Measurements from ENCODE around the gene ACSL3.

Gene ACSL3

DNA sequence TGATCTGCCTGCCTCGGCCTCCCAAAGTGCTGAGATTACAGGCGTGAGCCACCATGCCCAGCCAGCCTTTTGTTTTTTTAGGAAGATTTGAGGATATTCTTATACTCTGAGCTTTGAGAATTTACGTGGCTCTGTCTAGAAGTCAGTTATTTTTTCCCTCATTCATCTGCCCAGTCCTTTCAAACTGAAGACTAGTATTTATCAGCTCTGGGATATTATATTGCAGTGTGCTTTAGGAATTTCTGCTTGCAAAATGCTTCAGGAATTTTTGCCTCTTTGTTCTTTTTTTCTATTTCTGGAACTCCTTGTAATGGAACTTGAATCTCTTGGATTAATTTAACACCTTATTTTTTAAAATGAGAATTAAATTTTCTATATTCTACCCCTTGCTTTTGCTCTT is 22.6 kb downstream of the ACSL3 start:
- no peak for DNase-seq

DNA sequence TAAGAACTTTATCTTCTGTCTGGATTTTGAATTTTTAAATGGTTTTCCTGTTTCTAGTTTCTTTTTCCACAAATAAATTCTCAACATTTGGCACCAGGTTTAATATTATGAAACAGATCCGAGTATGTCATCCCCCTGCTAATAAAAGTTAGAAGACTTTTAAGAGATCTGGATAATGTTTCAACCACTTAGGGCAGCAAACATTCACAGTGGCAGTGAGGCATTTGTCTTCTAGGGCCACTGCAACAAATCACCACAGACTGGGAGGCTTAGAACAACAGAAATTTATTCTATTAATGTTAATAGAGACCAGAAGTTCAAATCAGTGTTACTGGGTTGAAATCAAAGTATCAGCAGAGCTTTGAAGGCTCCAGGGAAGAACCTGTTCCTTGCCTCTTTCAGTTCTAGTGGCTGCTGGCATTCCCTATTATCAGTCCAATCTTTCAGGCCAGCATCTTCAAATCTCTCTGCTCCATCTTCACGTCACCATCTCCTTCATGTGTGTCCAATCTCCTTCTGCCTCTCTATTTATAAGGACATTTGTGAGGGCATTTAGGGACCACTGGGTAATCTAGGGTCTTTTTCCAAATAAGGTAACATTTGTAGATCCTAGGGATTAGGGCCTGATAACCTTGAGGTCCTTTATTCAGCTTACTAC is 23.4 kb downstream of the ACSL3 start:
- no peak for DNase-seq

DNA sequence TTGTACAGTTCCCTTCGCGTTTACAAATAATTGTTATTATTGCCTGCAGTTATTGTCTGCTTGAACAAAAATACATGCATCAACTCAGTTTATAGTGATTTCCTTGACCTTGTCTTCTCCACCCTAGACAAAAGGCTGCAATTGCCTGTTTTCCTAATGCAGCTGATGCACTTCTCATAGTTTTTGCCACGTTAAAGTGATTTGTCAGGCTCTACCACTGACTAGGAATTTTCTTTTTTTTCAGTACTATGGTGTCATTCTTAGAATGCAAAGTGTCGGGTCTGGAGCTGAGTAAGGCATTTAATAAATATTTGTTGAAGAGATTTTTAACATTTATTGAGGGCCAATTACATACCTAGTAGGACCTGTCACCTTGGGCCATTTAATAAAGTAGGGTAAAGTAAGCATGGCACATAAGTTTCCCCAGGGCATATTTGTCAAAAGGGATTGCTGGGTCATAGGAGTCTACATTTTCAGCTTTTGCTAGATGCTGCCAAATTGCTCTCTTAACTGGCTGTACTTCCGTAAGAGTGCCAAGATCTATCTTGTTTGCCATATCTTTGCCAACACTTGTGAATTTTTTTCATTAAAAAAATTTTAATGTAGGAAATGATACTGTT is 24.1 kb downstream of the ACSL3 start:
- no peak for DNase-seq

DNA sequence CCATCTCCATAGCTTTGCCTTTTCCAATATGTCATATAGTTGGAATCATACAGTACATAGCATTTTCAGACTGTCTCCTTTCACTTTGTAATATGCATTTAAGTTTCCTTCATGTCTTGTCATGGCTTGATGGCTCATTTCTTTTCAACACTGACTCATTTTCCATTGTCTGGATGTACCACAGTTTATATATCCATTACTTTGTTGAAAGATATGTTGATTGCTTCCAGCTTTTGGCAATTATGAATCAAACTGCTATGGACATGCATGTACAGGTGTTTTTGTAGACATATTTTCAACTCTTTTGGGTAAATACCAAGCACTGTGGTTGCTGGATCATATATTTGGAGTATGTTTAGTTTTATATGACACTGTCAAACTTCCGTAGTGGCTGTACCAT is 26.3 kb downstream of the ACSL3 start:
- DNase-seq: no peak

DNA sequence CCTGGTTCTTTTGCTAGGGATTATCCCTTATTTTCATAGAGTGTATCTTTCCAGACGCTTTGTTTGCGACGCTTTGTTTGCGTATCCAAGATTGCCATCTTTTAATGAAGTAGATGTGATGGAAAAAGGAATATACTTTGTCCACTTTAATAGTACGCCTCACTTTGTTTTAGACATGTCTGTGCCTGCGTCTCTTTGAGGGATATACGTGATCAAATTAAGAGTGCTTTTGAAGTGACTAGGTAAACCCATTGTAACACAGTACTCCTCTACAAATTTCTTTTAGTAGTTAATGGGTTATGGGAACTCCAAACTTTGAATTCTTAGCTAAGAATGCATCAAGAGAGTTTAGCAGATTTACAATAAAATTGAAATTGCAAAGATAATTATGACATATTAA is 27.9 kb downstream of the ACSL3 start:
- DNase-seq: no peak

DNA sequence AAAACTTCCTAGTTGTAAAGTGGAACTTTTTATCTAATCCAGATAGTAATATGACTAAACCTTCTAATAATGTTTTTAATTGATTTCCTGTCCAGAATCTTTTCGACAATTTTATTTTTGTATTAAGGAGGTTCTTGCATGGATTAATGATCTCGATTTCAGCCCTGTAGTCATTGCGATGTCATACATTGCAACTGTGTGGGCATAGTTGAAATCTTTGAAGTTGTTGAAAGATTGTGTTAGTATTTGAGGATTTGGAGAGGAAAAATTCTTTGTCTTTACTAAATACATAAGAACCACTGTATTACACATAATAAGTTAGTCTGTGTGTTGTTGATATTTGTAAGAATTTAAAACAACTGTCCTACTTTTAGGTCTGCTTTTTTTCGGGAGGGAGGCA is 31.1 kb downstream of the ACSL3 start:
- DNase-seq: no peak

DNA sequence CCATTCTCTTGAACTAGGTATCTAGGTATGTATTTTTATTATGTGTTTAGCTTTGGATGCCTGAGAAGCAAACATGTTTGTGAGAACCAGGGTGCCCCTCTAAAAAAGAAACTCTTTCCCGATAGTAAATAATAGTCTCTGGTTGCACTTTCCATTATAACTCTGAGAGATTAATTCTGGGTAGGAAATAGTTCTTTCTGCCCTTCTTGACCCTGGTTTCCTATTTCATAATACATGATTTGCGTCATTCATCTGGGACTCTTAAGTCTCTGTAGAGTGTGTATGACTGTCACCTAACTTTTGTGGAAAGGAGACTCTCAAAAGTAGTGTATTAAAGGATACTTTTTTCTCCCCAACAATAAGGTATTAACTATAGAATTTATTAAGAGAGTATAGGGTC is 31.5 kb downstream of the ACSL3 start:
- DNase-seq: no peak

DNA sequence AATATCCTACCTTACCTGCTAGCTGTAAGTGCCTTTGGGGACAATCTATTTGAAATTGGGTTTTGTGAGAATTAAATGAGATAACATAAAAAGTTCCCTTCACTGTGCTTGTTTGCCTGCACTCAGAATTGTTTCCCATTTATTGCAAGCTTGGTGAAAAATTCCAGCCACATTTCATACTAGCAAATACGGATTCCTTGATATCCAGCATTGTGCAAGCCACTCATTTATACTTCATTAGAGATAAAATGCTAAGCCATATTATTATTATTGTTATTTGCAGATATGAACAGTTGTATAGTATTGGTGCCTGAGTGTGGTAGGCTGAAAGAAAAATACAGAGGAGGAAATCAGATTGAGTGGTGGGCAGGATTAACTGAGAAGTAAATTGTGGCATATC is 31.9 kb downstream of the ACSL3 start:
- no peak for DNase-seq

DNA sequence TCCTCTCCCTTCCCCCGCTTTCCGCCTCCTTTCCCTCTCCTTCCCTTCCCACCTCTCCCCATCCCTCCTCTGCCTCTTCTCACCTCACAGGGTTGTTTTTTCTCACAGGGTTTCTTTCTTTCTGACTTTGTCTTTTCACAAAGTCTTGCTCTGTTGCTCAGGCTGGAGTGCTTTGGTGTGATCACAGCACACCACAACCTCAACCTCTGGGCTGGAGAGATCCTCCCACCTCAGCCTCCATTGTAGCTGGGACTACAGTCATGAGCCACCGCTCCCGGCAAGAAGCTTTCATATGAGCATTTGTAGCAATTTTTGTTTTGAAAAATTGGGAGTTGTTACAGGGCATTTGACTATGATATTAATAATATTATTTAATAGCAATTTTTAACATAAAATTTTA is 32.9 kb downstream of the ACSL3 start:
- no peak for DNase-seq

DNA sequence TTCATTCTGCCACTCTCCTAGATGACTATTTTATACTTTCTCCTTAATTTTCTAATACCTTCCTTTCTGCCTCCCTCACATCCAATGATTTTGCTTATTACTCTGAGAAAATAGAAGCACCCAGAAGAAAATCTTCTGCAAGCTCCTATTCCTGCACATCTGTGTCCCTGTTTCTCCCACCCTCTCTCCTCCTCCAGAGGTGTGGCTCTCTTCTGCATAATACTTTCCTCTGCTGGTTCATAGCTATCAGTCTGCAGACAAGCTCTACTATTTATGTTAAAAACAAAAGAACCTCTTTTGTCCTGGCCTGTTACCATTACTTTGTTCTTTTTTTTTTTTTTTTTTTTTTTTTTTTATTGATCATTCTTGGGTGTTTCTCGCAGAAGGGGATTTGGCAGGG is 34.3 kb downstream of the ACSL3 start:
- DNase-seq: no peak

DNA sequence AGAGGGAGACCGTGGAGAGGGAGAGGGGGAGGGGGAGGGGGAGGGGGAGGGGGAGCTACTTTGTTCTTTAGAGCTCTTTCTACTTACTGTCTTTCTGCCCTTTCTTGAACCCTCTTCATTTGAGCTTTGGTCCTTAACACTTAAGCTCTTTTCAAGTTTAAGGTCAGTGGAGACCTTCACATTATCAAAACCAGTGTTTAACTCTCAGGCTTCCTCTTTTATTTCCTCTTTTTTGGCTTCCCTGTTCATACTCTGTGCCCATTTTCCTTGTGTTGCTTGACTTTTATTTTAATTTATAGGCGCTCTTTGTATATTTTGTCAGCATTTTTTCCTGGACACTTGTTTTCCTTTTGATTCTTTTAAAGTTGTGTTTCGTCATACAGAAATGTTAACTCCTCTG is 37.1 kb downstream of the ACSL3 start:
- DNase-seq: no peak

DNA sequence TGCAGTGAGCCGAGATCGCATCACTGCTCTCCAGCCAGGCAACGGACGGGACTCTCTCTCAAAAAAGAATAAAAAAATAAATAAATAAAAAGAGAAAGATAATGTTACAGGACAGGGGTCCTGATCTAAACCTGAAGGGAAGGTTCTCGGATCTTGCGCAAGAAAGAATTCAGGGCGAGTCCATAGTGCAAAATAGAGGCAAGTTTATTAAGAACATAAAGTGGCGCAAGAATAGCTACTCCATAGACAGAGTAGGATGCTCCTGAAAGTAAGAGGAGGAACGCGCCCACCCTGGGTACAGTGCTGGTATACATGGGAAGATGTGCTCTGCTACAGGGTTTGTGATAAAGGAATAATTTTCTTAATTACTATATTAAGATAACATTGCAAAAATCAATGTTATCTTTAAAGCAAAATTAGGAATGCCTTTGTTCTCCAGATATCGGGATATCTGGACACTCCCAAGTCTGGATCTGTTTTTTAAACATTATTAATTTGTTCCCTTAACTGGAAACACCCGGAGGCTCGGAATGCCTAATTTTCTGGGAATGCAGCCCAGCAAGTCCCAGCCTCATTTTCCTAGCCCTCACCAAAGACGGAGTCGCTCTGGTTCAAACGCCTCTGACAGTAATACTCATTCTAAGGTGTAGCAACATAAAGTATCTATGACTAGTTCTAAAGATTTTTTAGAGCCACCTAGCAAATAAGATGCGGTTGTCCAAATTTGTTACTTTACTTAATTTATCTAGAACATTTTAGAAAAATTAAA is 38.8 kb downstream of the ACSL3 start:
- DNase-seq: no peak

DNA sequence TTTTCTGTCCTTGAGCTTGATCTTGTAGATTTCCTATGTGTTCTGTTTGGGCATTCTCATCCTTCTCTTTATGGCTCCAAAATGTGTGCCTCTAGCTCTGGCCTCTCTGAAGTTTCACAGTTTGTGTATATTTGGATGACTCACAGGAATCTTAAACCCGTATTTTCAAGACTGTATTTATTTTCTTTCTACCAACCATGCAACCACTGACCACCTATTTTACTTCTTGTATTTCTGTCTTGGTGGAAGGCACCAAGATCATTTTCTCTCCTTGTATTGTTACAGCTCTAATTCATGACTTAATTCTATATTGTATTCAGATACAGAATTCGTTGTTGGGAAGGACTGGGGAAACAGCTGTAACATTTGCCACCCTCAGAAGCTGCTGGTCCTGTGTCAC is 39.5 kb downstream of the ACSL3 start:
- no peak for DNase-seq

DNA sequence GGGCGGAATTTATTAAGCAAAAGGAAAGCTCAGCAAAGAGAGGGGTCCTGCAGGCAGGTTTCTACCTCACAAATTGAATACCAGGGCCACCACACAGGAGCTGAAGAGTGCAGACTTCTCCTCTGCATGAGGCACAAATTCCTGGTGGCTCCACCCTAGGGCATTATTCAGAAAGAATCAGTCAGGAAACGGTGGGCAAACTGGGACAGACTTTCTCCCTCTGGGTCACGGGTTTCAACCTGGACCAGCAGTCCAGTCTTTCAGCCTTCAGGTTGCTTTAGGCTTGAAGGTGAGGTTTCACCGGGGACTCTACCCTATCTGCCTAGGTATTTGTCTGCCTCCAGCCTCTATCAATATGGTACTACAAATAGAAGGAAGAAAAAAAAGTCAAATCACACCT is 41.8 kb downstream of the ACSL3 start:
- no peak for DNase-seq

DNA sequence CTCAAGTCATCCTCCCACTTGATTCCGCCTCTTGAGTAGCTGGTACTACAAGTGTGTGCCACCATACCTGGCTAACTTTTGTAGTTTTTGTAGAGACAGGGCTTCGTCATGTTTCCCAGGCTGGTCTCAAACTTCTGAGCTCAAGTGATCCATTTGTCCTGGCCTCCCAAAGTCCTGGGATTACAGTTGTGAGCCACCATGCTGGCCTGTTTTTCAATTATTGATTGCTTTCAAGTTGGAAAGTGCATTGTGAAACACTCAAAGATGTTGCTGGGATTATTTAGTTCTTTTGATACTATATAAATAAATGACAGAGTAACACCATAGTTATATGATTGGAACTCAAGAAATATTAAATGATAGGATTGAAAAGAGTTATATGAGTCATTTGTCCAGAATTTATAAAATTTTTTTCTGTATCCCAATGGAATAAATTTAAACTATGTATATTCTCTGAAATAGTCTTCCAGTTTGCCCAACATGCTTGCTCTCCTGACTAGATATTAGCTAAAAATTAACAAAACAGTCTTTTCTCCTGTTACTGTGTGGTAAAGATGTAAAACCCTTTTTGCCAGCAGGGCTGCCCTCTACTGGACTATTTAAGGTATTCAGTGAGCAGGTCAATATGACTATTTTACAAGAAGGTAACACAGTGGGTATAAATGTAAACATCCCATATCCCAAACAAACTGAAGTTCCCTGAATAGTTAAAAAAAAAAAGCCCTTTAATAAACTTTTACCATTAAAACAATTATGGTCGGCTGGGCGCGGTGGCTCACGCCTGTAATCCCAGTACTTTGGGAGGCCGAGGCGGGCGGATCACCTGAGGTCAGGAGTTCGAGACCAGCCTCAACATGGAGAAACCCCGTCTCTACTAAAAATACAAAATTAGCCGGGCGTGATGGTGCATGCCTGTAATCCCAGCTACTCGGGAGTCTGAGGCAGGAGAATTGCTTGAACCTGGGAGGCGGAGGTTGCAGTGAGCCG is 42.7 kb downstream of the ACSL3 start:
- DNase-seq: peak; percentile 43

DNA sequence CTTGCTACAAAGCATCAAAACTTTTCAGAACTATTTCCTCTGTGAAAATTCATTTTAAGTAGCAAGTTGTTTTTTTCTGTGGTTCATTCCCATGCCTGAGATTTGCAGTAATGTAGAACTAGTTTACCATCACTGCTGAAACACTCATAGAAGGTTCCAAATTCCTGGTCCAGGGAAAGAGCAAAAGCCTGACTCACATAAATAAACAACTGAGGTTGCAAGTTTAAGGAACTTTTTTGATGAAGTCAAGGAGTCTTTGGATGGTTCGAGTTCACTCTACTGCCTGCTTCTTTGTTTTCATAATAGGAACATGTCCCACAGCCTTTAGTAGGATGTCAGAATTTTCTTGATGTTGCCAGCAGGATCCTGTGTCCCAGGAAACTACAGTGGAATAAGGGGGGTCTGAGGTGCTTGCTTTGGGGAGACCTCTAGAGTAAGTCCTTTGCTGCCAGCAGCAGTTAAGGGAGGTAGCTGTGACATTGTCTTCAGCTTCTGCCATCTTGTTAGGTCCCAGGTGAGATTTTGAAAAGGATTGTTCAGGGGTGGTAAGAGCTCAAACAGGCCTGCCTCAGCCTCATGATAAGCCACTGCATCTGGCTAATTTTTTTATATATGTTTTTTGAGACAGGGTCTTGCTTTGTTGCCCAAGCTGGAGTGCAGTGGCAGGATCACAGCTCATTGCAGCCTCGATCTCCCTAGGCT is 43.9 kb downstream of the ACSL3 start:
- DNase-seq: no peak

DNA sequence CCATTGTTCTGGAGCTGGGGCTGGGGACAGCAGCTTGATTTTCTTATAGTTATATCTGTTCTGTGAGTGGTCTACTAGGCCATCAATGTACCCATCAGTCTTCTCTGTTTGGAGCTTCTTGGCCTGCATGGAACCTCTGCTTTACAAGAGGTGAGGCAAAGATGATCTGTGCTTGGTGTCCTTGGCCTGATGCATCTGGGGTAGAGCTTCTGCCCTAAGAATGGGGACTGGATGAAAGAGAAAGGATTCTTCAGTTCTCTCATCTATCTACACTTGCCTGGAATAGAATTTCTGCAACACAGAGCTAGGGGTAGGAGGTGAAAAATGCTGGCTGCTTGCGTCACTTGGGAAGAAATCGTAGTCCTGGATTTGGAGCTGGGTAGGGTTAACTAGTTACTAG is 46.2 kb downstream of the ACSL3 start:
- no peak for DNase-seq

DNA sequence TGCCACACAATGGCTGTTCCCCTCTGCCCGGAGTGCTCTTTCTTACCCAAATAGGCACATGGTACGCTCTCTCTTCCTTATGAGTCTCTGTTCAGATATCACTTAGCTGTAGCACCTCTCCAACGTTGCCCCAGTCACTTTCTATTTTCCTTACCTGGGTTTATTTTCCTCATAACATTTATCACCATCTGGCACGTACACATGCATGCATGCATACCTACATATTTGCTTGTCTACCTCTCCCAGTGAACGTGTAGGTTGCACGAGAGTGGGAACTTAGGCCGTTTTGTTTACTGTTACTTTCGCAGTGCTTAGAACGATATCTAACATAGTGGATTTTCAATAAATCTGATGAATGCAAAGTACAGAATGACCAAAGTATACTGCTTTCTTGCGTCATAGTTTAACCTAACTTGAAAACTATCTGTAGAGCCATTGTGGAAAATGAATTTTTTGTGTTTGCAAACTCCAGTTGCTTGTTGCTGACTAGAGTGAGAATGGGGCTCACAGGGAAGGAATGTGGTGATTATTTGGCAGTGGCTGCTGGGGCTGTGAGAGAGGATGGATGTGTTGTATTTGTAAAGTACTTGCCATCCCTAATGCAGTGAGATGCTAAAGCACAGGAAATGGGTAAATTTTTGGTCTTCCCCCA is 47.1 kb downstream of the ACSL3 start:
- DNase-seq: no peak

DNA sequence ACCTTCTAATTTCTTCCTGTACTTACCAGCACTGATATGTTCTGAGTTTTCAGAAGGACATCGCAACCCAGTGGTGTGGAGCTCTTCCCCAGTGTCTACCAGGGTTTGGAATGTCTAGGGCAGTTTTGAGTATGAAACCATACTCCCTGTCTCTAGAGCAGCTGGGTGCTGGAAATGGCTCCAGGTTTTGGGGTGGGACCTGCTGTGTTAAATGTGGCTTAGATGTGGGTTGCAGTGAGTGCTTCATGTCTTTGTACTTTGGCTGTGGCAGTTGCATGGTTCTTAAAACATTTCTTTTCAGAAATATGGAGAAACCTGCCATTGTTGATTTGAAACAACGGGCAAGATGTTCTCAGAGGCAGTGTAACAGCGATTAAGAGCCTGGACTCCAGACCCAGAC is 48.5 kb downstream of the ACSL3 start:
- DNase-seq: no peak

DNA sequence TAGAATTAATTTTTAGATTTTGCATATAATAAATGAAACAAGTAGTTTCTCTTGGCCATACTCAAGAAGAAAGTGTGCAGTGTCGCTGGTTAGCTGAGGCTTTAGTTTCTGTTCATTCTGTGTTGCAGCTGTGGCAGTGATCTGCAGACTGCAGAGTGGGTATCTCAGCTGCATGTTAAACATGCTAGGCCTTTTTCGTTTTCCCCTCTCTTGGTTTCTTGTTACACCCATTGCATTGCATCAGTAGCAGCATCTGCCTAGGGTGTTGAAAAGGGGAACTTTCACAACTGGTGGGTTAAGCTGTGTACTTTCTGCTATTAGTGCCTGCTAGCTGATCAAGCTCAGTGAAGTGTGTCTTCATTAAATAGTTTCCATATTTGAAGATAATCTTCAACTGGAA is 51.3 kb downstream of the ACSL3 start:
- no peak for DNase-seq

DNA sequence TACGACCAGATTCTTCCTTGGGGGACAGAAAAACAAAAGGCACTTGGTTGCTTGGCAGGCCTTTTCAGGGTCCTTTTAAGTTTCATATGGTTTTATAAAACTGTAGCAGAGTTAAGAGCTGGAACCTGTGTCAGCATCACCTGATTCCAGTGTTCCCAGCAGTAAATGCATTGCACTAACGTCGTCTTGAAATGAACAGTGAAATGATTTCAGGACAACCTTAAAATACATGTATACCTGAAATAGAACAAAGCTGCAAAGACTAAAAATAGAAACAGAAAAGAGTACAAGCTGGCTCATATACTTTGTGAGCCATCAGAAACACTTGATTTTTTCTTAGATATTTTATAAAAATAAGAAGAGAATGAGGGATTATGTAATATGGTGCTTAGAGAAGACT is 51.9 kb downstream of the ACSL3 start:
- no peak for DNase-seq
